SK-N-SH treated with all-trans-retinoic acid at 6 μM for 48 hours (cell line): ENCODE measurements around the gene SLAMF8.

Experiments
- ARNTL ChIP-seq: fragments of 450-650 bp; formaldehyde crosslinking; IDR thresholded peaks from 2 replicates; pipeline ENCODE4 v1.5.0; 2020; ENCODE audit warnings: low read depth, mild to moderate bottlenecking, moderate library complexity, borderline replicate concordance
- PPARA ChIP-seq: fragments of 250-450 bp; sonication (Bioruptor Pico); IDR thresholded peaks from 2 replicates; pipeline ENCODE4 v1.5.0; 2020; ENCODE audit warnings: mild to moderate bottlenecking, borderline replicate concordance
- TCF4 ChIP-seq: fragments of 250-450 bp; sonication (Bioruptor Pico); IDR thresholded peaks from 2 replicates; pipeline ENCODE4 v1.8.0; 2021; ENCODE audit warnings: mild to moderate bottlenecking, moderate library complexity, borderline replicate concordance
- ZC3H10 ChIP-seq: fragments of 250-450 bp; sonication (Bioruptor Pico); IDR thresholded peaks from 2 replicates; pipeline ENCODE4 v1.5.1; 2021; ENCODE audit warnings: mild to moderate bottlenecking, moderate library complexity
- ZNF565 ChIP-seq: fragments of 450-650 bp; formaldehyde crosslinking; conservative IDR thresholded peaks from 2 replicates; pipeline ENCODE4 v1.5.0; 2020; ENCODE audit warnings: low read depth, mild to moderate bottlenecking, moderate library complexity
- TF ChIP-seq, protein P1 (sequence below): fragments of 250-450 bp; sonication (Bioruptor Pico); IDR thresholded peaks from 2 replicates; pipeline ENCODE4 v1.8.0; 2020; ENCODE audit warnings: mild to moderate bottlenecking, moderate library complexity, borderline replicate concordance

DNA sequence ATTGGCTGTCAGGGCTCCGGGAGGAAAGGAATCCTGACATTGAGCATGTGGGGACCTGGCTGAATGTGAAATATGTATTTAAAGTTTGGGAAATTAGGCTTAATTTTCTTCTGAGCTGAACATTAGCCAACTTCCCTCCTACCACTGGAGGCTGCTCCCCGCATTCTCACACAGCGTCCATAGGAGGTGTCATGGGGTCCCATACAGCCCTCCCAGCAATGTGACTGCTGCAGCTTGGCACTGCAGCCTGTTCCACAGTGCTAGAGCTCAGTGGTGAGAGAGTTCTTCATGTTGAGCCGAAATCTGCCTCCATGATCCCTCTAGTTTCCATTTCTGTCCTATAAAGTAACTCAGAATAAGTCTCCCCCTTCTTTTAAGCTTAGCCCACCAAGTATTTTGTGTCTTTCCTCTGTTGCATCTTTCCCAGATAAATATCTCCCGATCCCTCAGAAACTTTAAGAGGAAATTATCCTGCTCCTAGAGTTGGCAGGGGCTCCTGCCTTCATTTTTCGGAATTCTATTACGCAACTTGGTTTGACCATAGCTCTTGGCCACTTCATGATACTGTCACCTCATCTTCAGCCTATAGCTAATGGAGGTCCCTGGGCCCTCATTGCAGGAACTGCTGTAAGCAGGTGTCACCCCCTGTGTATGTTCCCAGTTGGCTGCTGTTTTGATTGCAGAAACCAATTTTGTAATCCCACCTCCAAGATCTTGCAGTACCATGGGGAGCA lies 22.6 kb upstream of the SLAMF8 start:
- TF ChIP-seq ARNTL (CRISPR knock-in tag) (no peak), ZNF565 (CRISPR knock-in tag) (no peak), PPARA (no peak), ZC3H10 (CRISPR knock-in tag) (no peak), TCF4 (CRISPR knock-in tag) (no peak)
- TF ChIP-seq, protein P1, sequence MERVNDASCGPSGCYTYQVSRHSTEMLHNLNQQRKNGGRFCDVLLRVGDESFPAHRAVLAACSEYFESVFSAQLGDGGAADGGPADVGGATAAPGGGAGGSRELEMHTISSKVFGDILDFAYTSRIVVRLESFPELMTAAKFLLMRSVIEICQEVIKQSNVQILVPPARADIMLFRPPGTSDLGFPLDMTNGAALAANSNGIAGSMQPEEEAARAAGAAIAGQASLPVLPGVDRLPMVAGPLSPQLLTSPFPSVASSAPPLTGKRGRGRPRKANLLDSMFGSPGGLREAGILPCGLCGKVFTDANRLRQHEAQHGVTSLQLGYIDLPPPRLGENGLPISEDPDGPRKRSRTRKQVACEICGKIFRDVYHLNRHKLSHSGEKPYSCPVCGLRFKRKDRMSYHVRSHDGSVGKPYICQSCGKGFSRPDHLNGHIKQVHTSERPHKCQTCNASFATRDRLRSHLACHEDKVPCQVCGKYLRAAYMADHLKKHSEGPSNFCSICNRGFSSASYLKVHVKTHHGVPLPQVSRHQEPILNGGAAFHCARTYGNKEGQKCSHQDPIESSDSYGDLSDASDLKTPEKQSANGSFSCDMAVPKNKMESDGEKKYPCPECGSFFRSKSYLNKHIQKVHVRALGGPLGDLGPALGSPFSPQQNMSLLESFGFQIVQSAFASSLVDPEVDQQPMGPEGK (CRISPR knock-in tag) = no peak
